HG03139 (cell line): ENCODE results near the gene TRPM4.
"Not testable (repeated sequence)": the region's sequence is repeated elsewhere in the genome, so short reads cannot be mapped to it uniquely, and the experiment has no call there.

ENCODE experiments used
- ATAC-seq: cut with Tn5 transposase; IDR thresholded peaks from one replicate; pipeline ENCODE4 v1.9.1; 2021; ENCODE audit not compliant: unreplicated experiment

TRPM4 gene

GRCh38 chr19:49126575-49126974, 31.0 kb upstream of the TRPM4 start:
- ATAC-seq = no peak

GRCh38 chr19:49127225-49127624, 30.4 kb upstream of the TRPM4 start:
- ATAC-seq = not testable (repeated sequence)

DNA sequence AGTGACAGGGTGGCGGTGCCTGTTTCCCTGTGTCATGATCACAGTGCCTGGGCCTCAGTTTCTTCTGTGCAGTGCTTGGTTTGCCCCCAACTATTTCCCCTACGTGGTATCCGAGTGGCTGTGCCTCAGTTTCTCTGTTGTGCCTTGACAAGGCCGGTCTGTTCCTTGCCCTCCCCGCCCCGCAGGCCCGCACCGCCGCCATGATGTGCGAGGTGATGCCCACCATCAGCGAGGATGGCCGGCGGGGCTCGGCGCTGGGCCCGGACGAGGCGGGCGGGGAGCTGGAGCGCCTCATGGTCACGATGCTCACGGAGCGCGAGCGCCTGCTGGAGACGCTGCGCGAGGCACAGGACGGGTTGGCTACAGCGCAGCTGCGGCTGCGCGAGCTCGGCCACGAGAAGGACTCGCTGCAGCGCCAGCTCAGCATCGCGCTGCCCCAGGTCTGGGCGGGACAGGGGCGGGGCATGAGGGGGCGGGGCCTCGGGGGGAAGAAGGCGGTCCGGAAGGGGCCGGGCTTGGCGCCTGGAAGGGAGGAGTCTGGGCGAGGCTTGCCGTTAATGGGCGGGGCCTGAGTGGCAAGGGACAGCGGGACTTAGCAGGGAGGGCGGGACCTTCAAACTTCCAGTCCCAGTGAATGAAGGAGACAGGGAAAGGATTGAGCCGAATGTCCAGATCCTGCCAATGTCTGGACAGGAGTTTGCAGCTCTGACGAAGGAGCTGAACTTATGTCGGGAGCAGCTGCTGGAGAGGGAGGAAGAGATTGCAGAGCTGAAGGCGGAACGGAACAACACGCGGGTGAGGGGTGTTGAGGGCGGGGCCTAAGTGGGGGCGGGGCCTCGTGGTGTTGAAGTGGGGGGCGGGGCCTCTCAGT, 29.7 kb upstream of the TRPM4 start:
- ATAC-seq = peak; percentile 82

DNA sequence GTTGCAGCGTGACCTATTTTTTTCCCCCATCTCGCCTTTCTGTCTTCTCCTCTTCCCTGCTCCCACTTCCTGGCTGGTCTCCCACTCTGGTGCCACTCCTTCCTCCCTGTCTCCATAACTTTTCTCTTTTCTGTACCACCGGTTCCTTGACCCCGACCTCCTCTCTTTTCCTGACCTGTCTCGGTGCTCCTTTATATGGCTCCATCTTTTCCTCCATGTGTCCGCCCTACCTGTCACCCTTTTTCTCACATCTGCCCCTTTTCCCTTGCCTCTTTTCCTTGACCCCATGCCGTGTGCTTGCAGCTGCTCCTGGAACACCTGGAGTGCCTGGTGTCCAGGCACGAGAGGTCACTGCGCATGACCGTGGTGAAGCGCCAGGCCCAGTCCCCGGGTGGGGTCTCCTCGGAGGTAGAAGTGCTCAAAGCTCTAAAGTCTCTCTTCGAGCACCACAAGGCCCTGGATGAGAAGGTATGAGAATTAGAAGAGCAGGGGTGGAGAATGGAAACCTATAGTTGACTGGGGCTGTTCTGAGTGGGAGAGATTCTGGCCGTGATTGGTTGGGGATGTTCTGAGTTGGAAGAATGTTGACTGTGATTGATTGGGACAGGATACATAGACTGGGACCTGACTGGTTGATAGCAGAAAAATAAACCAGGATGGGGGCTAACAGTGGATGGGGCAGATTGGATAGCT, 28.9 kb upstream of the TRPM4 start:
- ATAC-seq = no peak

DNA sequence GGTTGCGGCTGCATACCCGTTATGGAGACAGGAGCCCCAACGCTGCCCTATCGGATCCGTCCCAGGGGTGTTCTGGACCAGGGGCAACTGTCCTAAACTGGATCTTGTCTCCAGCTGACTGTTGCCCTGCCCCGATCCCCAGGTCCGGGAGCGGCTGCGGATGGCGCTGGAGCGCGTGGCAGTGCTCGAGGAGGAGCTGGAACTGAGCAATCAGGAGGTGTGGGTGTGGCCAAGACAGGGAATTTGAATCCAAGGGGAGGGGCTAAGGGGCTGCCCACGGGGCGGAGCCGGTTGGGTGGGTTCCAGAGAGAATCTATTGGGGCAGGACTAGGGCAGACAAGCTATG, 28.4 kb upstream of the TRPM4 start:
- ATAC-seq = no peak

- ATAC-seq = no peak
Measured at GRCh38 chr19:49130325-49130724, 27.3 kb upstream of the TRPM4 start.

DNA sequence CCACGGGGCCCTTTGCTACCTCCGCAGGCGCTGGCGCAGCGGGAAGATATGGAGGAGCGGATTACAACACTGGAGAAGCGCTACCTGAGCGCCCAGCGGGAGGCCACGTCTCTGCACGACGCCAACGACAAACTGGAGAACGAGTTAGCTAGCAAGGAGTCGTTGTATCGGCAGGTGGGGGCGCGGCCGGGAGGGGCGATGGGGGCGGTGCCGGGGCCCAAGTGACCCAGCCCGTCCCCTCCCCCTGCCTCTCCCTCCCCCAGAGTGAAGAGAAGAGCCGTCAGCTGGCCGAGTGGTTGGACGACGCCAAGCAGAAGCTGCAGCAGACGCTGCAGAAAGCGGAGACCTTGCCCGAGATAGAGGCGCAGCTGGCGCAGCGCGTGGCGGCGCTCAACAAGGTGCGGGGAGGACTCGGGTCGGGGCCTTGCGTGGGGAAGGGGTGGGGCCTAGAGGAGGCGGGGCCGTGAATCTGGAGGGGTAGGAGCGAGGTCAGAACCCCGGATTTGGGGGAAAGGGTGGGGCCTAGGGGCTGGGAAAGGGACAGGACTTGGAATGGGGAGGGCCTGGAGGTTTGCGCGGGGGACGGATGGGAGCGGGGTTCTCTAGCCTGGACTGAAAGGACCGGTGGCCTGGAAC, 24.5 kb upstream of the TRPM4 start:
- ATAC-seq = no peak

DNA sequence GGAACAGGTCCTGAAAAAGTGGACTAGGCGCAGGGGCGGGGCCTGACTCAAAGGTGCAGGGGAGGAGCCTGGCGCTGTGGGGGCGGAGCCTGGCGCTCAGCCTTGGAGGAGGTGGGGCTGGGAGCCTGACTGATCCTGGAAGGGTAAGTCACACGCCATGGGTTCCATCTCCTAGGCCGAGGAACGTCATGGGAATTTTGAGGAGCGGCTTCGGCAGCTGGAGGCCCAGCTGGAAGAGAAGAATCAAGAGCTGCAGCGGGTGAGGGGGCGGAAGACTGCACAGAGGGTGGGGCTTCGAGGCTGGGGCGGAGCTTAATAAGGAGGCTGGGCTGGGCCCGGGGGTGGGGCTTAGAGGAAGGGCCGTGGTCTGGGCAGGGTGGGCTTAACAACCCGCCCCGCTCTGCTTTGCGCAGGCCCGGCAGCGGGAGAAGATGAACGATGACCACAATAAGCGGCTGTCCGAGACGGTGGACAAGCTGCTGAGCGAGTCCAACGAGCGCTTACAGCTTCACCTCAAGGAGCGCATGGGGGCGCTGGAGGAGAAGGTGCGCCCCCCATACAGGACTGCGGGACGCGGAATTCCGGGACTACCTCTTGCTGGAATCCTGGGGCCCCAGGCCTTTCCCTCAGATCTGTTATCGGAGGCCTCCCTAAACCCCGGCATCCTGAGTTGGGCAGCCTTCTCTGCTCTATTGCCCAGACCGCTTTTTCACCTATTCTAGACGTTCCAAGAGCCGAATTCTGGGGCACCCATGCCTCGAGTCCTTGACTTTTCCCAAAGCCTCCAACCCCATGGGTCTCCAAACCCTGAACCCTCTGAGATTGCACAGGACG, 23.8 kb upstream of the TRPM4 start:
- ATAC-seq = no peak

DNA sequence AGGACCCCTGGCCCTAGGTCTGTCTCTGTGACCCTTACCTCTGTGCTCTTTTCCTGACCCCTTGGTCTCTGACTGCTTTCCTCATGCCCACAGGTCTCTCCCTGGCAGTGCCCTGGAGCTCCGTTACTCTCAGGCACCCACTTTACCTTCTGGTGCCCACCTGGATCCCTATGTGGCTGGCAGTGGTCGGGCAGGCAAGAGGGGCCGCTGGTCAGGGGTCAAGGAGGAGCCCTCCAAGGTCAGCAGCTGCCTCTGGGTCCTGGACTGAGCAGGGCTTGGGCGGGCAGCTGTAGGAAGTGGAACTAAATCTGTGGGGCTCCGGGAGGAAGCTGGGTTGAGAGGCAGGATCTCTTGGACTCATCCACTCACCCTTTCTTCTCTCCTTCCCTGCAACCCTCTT, 21.9 kb upstream of the TRPM4 start:
- no peak for ATAC-seq

DNA sequence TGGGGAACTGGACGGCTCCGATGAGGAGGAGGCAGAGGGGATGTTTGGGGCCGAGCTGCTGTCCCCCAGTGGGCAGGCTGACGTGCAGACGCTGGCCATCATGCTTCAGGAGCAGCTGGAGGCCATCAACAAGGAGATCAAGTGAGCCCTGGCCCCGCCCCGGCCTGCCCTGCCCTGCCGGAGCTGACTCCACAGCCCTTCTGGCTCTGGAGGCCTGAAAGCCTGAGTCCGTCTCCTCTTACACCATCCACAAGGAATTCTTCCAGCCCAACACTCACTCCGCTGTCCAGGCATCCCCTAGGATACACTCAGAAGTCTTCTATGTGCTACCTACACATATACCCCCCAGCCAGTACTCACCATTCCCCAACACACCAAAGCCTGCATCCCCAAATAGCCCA, 20.8 kb upstream of the TRPM4 start:
- ATAC-seq = no peak

GRCh38 chr19:49140951-49141350, 16.6 kb upstream of the TRPM4 start:
- ATAC-seq = no peak

DNA sequence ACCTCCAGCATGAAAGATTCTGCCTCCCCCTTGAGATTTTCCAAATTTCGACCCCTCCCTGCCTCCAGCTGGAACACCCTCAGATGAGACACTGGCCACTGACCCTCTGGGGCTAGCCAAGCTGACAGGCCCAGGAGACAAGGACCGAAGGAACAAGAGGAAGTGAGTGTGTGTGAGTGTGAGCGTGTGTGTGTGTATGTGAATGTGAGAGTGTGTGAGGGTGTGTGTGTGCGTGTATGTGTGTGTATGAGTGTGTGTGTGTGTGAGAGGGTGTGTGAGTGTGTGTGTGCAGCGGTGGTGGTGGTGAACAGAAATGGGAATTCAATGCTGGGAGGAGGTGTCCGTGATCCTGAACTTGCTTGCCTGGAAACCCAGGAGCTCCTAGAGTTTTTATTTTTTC, 16.2 kb upstream of the TRPM4 start:
- no peak for ATAC-seq

DNA sequence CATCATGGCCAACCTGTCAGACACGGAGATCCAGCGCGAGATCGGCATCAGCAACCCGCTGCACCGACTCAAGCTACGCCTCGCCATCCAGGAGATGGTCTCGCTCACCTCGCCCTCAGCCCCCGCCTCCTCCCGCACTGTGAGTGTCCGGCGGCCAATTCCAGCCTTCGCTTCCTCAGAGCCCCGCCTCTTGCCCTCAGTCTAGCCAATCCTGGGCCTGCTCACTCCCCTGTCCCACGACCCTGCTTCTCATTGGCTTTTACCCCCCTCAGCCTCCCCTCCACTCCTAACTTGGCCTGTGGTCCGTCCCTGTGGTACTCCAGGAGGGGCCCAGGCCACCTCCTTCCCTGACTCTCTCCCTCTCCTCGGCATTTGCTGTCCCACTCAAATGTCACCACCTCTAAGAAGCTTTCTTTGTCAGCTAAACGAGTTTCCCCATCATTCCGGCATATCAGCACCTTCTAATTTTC, 14.7 kb upstream of the TRPM4 start:
- no peak for ATAC-seq

DNA sequence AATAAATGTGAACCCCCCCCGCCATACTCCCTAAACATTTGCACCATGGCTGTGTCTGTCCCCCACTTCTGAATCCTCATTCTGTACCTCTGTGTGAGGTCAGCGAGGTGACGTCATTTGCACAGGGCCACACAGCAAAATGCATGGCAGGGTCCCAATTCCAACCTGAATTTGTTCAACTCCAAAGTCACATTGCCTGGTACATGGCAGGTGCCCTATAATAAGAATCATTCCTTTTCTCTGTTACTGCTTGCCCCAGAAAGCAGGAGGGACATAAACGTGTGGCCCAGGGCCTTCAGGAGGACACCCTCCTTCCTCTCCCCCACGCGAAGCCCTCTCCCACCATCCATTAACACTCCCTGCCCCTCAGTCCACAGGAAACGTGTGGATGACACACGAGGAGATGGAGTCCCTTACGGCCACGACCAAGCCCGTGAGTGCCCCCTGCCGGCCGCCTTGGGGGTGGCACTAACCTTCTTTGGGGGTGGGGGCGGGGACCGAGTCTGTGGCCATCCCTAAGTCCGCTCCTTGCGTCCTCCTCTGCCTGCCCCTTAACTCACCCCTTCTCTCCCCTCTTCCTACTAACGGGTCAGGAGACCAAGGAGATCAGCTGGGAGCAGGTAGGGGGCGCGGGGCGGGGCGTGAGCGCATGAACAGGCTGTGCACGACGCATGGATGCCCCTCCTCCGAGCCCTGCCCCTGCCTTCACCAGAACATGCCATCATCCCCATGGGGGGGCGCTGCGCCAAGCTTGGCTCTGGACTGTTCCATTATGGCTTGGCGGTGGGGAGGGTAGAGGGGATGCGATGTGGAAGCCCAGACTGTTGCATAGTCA, 11.8 kb upstream of the TRPM4 start:
- ATAC-seq = no peak

DNA sequence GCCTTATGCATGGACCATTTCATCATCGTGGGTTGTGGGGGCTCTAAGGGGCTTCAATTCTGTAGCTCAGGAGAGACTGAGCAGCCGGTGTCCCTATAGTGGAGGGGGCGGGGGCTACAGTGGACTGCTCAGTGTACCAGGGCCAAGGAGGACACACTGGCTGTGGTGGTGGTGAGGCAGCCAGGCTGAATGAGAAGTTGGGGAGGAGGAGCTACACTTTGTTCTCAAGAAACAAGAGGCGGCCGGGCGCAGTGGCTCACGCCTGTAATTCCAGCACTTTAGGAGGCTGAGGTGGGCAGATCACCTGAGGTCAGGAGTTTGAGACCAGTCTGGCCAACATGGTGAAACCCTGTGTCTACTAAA, 11.2 kb upstream of the TRPM4 start:
- ATAC-seq = not testable (repeated sequence)

- ATAC-seq = no peak
Measured at GRCh38 chr19:49148044-49148682, 9.4 kb upstream of the TRPM4 start.

DNA sequence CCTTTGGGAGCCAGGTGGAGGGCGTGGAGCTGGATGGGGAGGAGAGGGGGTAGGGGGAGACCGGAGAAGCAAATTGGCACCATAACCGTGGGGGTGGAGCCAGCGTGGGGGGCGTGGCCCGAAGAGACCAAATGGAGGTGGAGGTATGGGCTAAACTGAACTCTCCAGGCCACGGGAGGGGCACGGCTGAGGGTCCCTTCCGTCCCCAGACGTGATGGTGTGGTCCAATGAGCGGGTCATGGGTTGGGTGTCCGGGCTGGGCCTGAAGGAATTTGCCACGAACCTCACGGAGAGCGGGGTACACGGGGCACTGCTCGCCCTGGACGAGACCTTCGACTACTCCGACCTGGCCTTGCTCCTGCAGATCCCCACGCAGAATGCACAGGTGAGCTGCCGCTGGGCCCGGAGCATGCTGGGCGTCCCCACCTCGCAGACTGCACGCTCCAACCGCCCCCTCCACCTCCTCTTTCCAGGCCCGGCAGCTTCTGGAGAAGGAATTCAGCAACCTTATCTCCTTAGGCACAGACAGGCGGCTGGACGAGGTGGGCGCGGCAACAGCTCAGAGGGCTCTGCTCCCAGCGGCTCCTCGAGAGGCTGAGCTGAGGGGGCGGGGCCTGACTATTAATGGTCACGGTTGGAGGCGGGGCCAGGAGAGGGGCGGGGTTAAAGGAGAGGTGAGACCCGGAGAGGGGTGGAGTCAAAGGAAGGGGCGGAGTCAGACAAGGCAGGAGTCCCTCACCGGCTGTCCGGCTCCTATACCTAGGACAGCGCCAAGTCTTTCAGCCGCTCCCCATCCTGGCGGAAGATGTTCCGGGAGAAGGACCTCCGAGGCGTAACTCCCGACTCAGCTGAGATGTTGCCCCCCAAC, 8.6 kb upstream of the TRPM4 start:
- ATAC-seq = no peak

- ATAC-seq = no peak
Measured at GRCh38 chr19:49149652-49150105, 7.9 kb upstream of the TRPM4 start.
